ENCODE data around the gene CIRBP. TPM values are rescaled to one million over a fixed set of nuclear protein-coding genes. Genes with fewer than 3 reads are reported as not detected.

CIRBP gene
- total and polyA plus RNA-seq, 2 donors (not counting 1 experiment from before 2014, with no cell fraction given), result 643 to 1,164 TPM

DNA sequence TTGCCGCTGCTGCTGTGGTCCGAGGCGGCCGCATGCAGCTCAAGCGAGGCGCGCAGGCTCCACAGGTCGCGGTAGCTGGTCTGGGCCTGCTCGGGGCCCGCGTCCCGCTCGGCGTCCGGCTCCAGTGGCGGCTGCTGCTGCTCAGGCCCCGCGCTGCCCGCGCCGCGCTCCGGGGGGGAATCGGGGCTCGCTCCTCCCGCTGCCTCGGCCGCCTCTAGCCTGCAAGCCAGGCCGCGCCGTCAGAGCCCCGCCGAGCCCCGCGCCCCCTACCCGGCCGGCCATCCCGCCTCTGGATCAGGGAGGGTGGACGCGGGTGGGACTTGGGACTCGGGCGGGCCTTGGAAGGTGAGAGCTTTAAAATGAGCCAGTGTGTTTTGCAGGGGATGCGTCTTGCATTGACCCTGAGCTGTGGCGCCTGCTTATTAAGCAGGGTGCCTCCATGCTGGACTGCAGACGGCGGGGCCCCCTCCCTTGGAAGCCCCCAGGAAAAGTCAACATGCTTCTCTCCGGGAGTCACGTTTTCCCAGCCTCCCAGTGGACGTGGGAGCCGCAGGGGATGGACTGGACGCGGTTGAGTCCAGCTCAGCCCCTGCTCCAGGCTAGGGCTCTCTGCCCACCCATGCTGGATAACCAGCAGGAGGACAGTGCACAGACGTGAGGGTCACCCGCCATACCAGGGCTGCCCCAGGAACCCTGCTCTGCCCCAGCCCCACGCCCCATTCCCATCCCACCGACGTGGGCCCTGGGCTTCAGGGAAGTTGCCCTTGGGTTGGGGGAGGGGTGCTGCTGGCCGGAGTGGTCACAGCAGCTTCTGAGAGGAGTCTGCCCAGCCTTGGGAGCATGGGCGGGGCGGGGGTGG lies 39.0 kb upstream of the CIRBP start:
- no peak overlapping the region for H3K4me3 Mint-ChIP-seq
- no peaks in the 10 kb centered on the region for H3K9me3 Mint-ChIP-seq (ENCODE audit: insufficient read depth)
- POLR2A ChIA-PET, result no interaction called here
- TF ChIP-seq EZH2 (IDR thresholded peaks at IDR 0.05; ENCODE audit: borderline replicate concordance, insufficient read depth, low read depth, low read length, poor library complexity, severe bottlenecking) (no peak), CTCF (IDR thresholded peaks at IDR 0.05) (no peak)
- H3K27me3 ChIP-seq (replicated peaks in 1 of 4; ENCODE audit: control extremely low read depth in 1 of 4, control insufficient read depth in 3 of 4, insufficient read depth in 4 of 4, low read length in 3 of 4), result no peaks in the 10 kb centered on the region
- H3K9me3 ChIP-seq (ENCODE audit: control extremely low read depth in 1 of 3, control insufficient read depth in 2 of 3, insufficient read depth in 1 of 3, low read length in 2 of 3), result no peaks in the 10 kb centered on the region
- H3K9ac ChIP-seq (ENCODE audit: low read length), result no peak overlapping the region
- no peaks in the 10 kb centered on the region for H3K27me3 Mint-ChIP-seq
- 92% methylated on average over 55 of the region's 61 CpGs for WGBS (ENCODE audit: insufficient coverage)
- H3K79me2 ChIP-seq (ENCODE audit: control insufficient read depth, insufficient read depth, low read length), result no peaks in the 10 kb centered on the region
- H2AFZ ChIP-seq (ENCODE audit: insufficient read depth, low read depth, low read length, poor library complexity, severe bottlenecking), result no peak overlapping the region
- ATAC-seq (ENCODE audit: low read depth) (no peak), DNase-seq (no peak)
- CTCF ChIA-PET, result interaction anchor here (1.1 kb wide), 1 partner anchor 117 kb away, joined by 4 read pairs; no protein-coding TSS in a partner anchor
- no peak overlapping the region for H3K4me2 ChIP-seq (replicated peaks; ENCODE audit: low read depth, low read length, poor library complexity, severe bottlenecking)
- H3K4me3 ChIP-seq (ENCODE audit: control extremely low read depth in 1 of 5, extremely low read depth in 1 of 5, insufficient read depth in 1 of 5, low read depth in 2 of 5, low read length in 4 of 5), result no peak overlapping the region
- H3K4me1 ChIP-seq (ENCODE audit: control insufficient read depth in 2 of 2, insufficient read depth in 2 of 2, low read length in 2 of 2), result no peaks in the 10 kb centered on the region
- H4K20me1 ChIP-seq (ENCODE audit: control insufficient read depth, insufficient read depth, low read length, poor library complexity, severe bottlenecking), result peaks cover 6% of the 10 kb centered on the region
- H3K27ac ChIP-seq (ENCODE audit: low read length in 2 of 2), result no peak overlapping the region
- H3K4me1 Mint-ChIP-seq, result no peaks in the 10 kb centered on the region
- no peak overlapping the region for H3K27ac Mint-ChIP-seq
- peaks cover 0 to 5% of the 10 kb centered on the region in 2 experiments for H3K36me3 ChIP-seq (replicated peaks in 1 of 2; ENCODE audit: control extremely low read depth in 1 of 2, control insufficient read depth in 1 of 2, extremely low read depth in 1 of 2, insufficient read depth in 2 of 2, low read length in 1 of 2)
- intact Hi-C loops (cut with micrococcal nuclease), result no loop called here

- Mint-ChIP-seq H3K4me1 (no peaks in the 10 kb centered on the region), H3K27ac (peak overlapping the region; percentile 20), H3K27me3 (no peaks in the 10 kb centered on the region), H3K4me3 (no peak overlapping the region), H3K9me3 (ENCODE audit: insufficient read depth) (no peaks in the 10 kb centered on the region)
- Histone ChIP-seq H3K27me3 (replicated peaks in 1 of 4; ENCODE audit: control extremely low read depth in 1 of 4, control insufficient read depth in 3 of 4, insufficient read depth in 4 of 4, low read length in 3 of 4) (peaks cover 0 to 3% (median under 1%) of the 10 kb centered on the region in 4 experiments), H3K4me3 (ENCODE audit: control extremely low read depth in 1 of 5, extremely low read depth in 1 of 5, insufficient read depth in 1 of 5, low read depth in 2 of 5, low read length in 4 of 5) (no peak overlapping the region), H3K4me1 (ENCODE audit: control insufficient read depth in 2 of 2, insufficient read depth in 2 of 2, low read length in 2 of 2) (no peaks in the 10 kb centered on the region), H3K27ac (ENCODE audit: low read length in 2 of 2) (no peak overlapping the region), H3K4me2 (replicated peaks; ENCODE audit: low read depth, low read length, poor library complexity, severe bottlenecking) (no peak overlapping the region), H3K79me2 (ENCODE audit: control insufficient read depth, insufficient read depth, low read length) (no peaks in the 10 kb centered on the region), H4K20me1 (ENCODE audit: control insufficient read depth, insufficient read depth, low read length, poor library complexity, severe bottlenecking) (peaks cover 6% of the 10 kb centered on the region), H3K9me3 (ENCODE audit: control extremely low read depth in 1 of 3, control insufficient read depth in 2 of 3, insufficient read depth in 1 of 3, low read length in 2 of 3) (no peaks in the 10 kb centered on the region), H3K9ac (ENCODE audit: low read length) (no peak overlapping the region), H2AFZ (ENCODE audit: insufficient read depth, low read depth, low read length, poor library complexity, severe bottlenecking) (no peak overlapping the region), H3K36me3 (replicated peaks in 1 of 2; ENCODE audit: control extremely low read depth in 1 of 2, control insufficient read depth in 1 of 2, extremely low read depth in 1 of 2, insufficient read depth in 2 of 2, low read length in 1 of 2) (peaks cover 0 to 5% of the 10 kb centered on the region in 2 experiments)
- no peak for DNase-seq
- intact Hi-C loops (cut with micrococcal nuclease), result no loop called here
- ChIA-PET CTCF (no interaction called here), POLR2A (no interaction called here)
- TF ChIP-seq EZH2 (IDR thresholded peaks at IDR 0.05; ENCODE audit: borderline replicate concordance, insufficient read depth, low read depth, low read length, poor library complexity, severe bottlenecking) (no peak), CTCF (IDR thresholded peaks at IDR 0.05) (no peak)
- no peak for ATAC-seq (ENCODE audit: low read depth)
- 90% methylated on average over 32 of the region's 38 CpGs for WGBS (ENCODE audit: insufficient coverage)
Measured at GRCh38 chr19:1230783-1231489, 38.2 kb upstream of the CIRBP start.
